Nephron (organoid): ENCODE measurements around the gene ANKRD10.
"Not testable (repeated sequence)": the region's sequence is repeated elsewhere in the genome, so short reads cannot be mapped to it uniquely, and the experiment has no call there.

Source experiments
- H3K27ac Mint-ChIP-seq, 3 experiments: 2 replicates each; pipeline ENCODE4 v1.8.0; 2020; ENCODE audit warnings: mixed read lengths in 3 of 3, mild to moderate bottlenecking in 2 of 3, moderate library complexity in 1 of 3
- H3K27me3 Mint-ChIP-seq: 2 replicates; pipeline ENCODE4 v1.8.0; 2021; ENCODE audit warnings: low read depth, mild to moderate bottlenecking, moderate library complexity, mixed read lengths
- H3K36me3 Mint-ChIP-seq: 2 replicates; pipeline ENCODE4 v1.8.0; 2020; ENCODE audit warnings: low read depth, mixed read lengths
- H3K4me1 Mint-ChIP-seq: 2 replicates; pipeline ENCODE4 v1.8.0; 2020; ENCODE audit warnings: mixed read lengths
- H3K4me3 Mint-ChIP-seq, 3 experiments: 2 replicates each; pipeline ENCODE4 v1.8.0; 2020; ENCODE audit warnings: mild to moderate bottlenecking in 3 of 3, mixed read lengths in 3 of 3, moderate library complexity in 2 of 3
- H3K9me3 Mint-ChIP-seq: 2 replicates; pipeline ENCODE4 v1.8.0; 2020; ENCODE audit warnings: mixed read lengths
- CTCF ChIP-seq, 3 experiments: fragments of 200-600 bp; sonication (generic); IDR thresholded peaks; one replicate each; pipeline ENCODE4 v1.5.0; 2021; ENCODE audit warnings: antibody characterized with exemption in 3 of 3; ENCODE audit not compliant: unreplicated experiment in 3 of 3

ANKRD10 gene

GRCh38 chr13:110838867-110839538 is 75.9 kb downstream of the ANKRD10 start:
- Mint-ChIP-seq H3K4me1 (peaks cover 18% of the 10 kb centered on the region), H3K36me3 (no peaks in the 10 kb centered on the region), H3K9me3 (peaks cover 6% of the 10 kb centered on the region), H3K27me3 (peaks cover 16% of the 10 kb centered on the region), H3K27ac (no peak overlapping the region), H3K4me3 (no peak overlapping the region)
- no peak for TF ChIP-seq CTCF (IDR thresholded peaks at IDR 0.05; ENCODE audit: unreplicated experiment in 3 of 3)

- H3K27ac Mint-ChIP-seq, result no peak overlapping the region
- peaks cover 23% of the 10 kb centered on the region for H3K4me1 Mint-ChIP-seq
- H3K4me3 Mint-ChIP-seq, result no peak overlapping the region
- TF ChIP-seq CTCF (IDR thresholded peaks at IDR 0.05; ENCODE audit: unreplicated experiment in 3 of 3), result no peak
- no peaks in the 10 kb centered on the region for H3K36me3 Mint-ChIP-seq
- H3K9me3 Mint-ChIP-seq, result peaks cover 6% of the 10 kb centered on the region
- H3K27me3 Mint-ChIP-seq, result peaks cover 16% of the 10 kb centered on the region
Measured at GRCh38 chr13:110838116-110838515, 76.8 kb downstream of the ANKRD10 start.

DNA sequence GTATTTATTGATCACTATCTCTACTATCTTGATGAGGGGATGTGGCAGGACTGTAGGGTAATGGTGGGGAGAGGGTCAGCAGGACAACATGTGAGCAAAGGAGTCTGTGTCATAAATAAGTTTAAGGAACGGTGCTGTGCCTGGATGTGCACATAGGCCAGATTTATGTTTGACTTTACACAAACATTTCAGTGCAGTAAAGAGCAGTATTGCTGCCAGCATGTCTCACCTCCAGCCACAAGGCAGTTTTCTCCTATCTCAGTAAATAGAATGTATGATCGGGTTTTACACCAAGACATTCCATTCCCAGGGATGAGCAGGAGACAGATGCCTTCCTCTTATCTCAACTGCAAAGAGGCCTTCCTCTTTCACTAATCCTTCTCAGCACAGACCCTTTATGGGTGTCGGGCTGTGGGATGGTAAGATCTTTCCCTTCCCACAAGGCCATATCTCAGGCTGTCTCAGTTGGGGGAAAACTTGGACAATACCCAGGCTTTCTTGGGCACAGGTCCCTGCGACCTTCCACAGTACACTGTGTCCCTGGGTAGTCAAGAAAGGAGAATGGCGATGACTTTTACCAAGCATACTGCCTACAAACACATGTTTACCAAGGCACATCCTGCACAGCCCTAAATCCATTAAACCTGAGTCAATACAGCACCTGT is 77.3 kb downstream of the ANKRD10 start:
- H3K4me3 Mint-ChIP-seq, H3K9me3 Mint-ChIP-seq, H3K36me3 Mint-ChIP-seq, H3K27ac Mint-ChIP-seq: not testable (repeated sequence)
- Mint-ChIP-seq H3K4me1 (peaks cover 23% of the 10 kb centered on the region), H3K27me3 (peaks cover 16% of the 10 kb centered on the region)

- no peak overlapping the region for H3K27ac Mint-ChIP-seq
- H3K27me3 Mint-ChIP-seq, result peaks cover 16% of the 10 kb centered on the region
- H3K36me3 Mint-ChIP-seq, result no peaks in the 10 kb centered on the region
- no peak overlapping the region for H3K4me3 Mint-ChIP-seq
- TF ChIP-seq CTCF (IDR thresholded peaks at IDR 0.05; ENCODE audit: unreplicated experiment in 3 of 3), result no peak
- H3K9me3 Mint-ChIP-seq, result peaks cover 3% of the 10 kb centered on the region
- H3K4me1 Mint-ChIP-seq, result peaks cover 23% of the 10 kb centered on the region
Measured at GRCh38 chr13:110836605-110836903, 78.3 kb downstream of the ANKRD10 start.

DNA sequence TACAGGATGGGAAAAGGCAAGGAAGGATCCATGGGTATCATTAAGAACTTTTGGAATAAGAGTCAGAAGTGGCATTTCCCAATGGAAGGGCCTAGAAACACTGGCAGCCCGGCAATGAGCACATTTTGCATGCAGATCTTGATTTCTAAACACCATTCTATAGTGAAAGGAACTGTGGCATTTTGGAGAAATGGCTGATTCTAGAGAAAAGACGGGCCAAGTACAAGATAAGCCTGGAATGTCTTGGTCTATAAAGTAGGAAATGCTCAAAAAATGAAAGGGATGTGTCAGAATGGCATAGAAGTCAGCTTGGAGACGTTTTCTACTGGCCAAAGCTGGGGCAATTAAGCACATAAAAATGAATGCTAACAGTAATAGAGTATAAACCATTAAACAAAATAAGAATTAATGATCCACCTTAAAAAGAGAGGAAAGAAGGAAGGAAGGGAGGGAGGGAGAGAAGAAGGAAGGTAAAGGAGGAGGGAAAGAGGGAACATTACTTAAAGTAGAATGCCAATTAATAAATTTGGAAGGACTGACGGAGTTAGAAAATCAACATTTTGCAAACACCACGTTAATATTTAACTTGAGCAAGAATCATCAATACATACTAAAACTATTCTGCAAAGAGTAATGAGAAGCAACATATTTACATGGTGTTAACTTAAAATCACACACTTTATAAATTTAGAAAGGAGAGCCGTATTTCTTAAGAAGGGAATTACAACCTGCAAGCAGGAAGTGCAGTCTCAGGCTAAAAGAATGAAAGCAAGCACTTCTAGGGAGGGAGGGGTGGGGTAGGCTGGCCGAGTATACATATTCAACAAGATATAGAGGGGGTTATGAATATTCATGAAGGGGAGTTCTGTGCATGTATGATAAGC is 78.9 kb downstream of the ANKRD10 start:
- TF ChIP-seq CTCF (IDR thresholded peaks at IDR 0.05; ENCODE audit: unreplicated experiment in 3 of 3), result no peak
- Mint-ChIP-seq H3K4me3 (no peak overlapping the region), H3K4me1 (peaks cover 23% of the 10 kb centered on the region), H3K27me3 (peaks cover 16% of the 10 kb centered on the region), H3K36me3 (no peaks in the 10 kb centered on the region), H3K9me3 (no peaks in the 10 kb centered on the region), H3K27ac (no peak overlapping the region)

DNA sequence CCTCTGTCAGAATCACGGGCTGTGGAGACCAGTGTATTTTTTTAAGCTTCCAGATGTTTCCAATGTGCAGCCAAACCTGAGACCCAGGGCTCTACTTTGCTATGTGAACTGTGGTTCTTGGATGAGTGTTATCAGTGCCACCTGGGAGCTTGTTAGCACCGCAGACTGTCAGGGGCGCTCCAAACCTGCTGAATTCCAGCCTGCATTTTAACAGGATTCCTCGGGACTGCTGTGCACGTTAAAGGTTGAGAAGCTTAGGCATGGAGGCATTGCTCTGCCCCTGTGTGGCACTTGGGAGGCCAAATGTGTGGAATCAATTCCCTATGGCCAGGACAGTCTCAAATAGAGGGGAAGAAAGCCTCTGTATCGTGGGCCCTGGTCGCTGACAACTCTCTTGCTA is 80.3 kb downstream of the ANKRD10 start:
- no peaks in the 10 kb centered on the region for H3K9me3 Mint-ChIP-seq
- H3K36me3 Mint-ChIP-seq, result no peaks in the 10 kb centered on the region
- H3K4me1 Mint-ChIP-seq, result peaks cover 23% of the 10 kb centered on the region
- TF ChIP-seq CTCF (IDR thresholded peaks at IDR 0.05; ENCODE audit: unreplicated experiment in 3 of 3), result no peak
- no peak overlapping the region for H3K27ac Mint-ChIP-seq
- no peak overlapping the region for H3K4me3 Mint-ChIP-seq
- peaks cover 16% of the 10 kb centered on the region for H3K27me3 Mint-ChIP-seq
